B cell (primary cell): ENCODE results near the gene BST2.

Source experiments
- CTCF ChIP-seq: fragments of 200-600 bp; IDR thresholded peaks from one replicate; pipeline ENCODE4 v1.8.0; 2022; ENCODE audit warnings: antibody characterized with exemption, mild to moderate bottlenecking
- EZH2 ChIP-seq: IDR thresholded peaks from 2 replicates; pipeline ENCODE4 v1.6.1; 2012; ENCODE audit warnings: borderline replicate concordance, low read depth, mild to moderate bottlenecking, moderate library complexity, low read length; ENCODE audit not compliant: insufficient read depth, poor library complexity, severe bottlenecking

GRCh38 chr19:17414097-17414496, 8.7 kb upstream of the BST2 start:
- TF ChIP-seq CTCF, result no peak
- TF ChIP-seq EZH2, result no peak
